Activated T-helper 9 cell treated with anti-CD3 and anti-CD28 coated beads, Interleukin-2, amount 50 U/mL, for 16 hours (primary cell): ENCODE results near the gene SPATA32.

Experiments
- DNase-seq: peaks from one replicate; pipeline ENCODE4 v3.0.0-alpha.2; 2020; ENCODE audit warnings: low read depth

The SPATA32 gene

GRCh38 chr17:45228763-45229539, 32.9 kb downstream of the SPATA32 start:
- DNase-seq, result peak; percentile 83

GRCh38 chr17:45227926-45228762, 33.8 kb downstream of the SPATA32 start:
- DNase-seq, result no peak

- DNase-seq, result no peak
Measured at GRCh38 chr17:45227101-45227925, 34.6 kb downstream of the SPATA32 start.

GRCh38 chr17:45226576-45226975, 35.3 kb downstream of the SPATA32 start:
- DNase-seq, result no peak

GRCh38 chr17:45225964-45226530, 35.8 kb downstream of the SPATA32 start:
- DNase-seq, result peak; percentile 93

GRCh38 chr17:45225051-45225700, 36.7 kb downstream of the SPATA32 start:
- DNase-seq, result peak; percentile 40

GRCh38 chr17:45224671-45225050, 37.2 kb downstream of the SPATA32 start:
- no peak for DNase-seq

GRCh38 chr17:45223539-45224528, 38.1 kb downstream of the SPATA32 start:
- DNase-seq, result peak; percentile 46

- DNase-seq, result no peak
Measured at GRCh38 chr17:45222996-45223538, 38.8 kb downstream of the SPATA32 start.

- no peak for DNase-seq
Measured at GRCh38 chr17:45222289-45222995, 39.5 kb downstream of the SPATA32 start.

- no peak for DNase-seq
Measured at GRCh38 chr17:45222014-45222288, 39.9 kb downstream of the SPATA32 start.

- peak; percentile 40 for DNase-seq
Measured at GRCh38 chr17:45221081-45222013, 40.5 kb downstream of the SPATA32 start, which contains the start of gene FMNL1. TSS of gene FMNL1 (plus strand) at chr17:45221885. CDS start at chr17:45222125, 240 bp downstream.

GRCh38 chr17:45220079-45220478, 41.8 kb downstream of the SPATA32 start:
- no peak for DNase-seq

- DNase-seq, result peak; percentile 80
Measured at GRCh38 chr17:45218895-45219661, 42.8 kb downstream of the SPATA32 start.
